GM23338 (cell line): ENCODE data around the gene TSTD2. TPM values are rescaled to one million over a fixed set of nuclear protein-coding genes. Genes with fewer than 3 reads are reported as not detected.

ENCODE experiments used
- ATAC-seq: fragments of 200-7000 bp; cut with Tn5 transposase; 3 replicates; pipeline ENCODE4 v1.9.1; 2020
- DNase-seq: peaks from one replicate; pipeline ENCODE4 v3.0.0-alpha.2; 2015; ENCODE audit warnings: low spot score
- H2AFZ ChIP-seq: fragments of 200-600 bp; sonication (generic); 2 replicates; pipeline ENCODE4 v1.8.0; 2016; ENCODE audit warnings: antibody characterized with exemption, mild to moderate bottlenecking, moderate library complexity
- H3F3A ChIP-seq: fragments of 200-600 bp; sonication (generic); replicated peaks from 2 replicates; pipeline ENCODE4 v1.8.0; 2017; ENCODE audit warnings: antibody characterized with exemption, mixed run types, low read depth
- H3K27ac ChIP-seq: fragments of 200-600 bp; sonication (generic); 2 replicates; pipeline ENCODE4 v1.6.1; 2016; ENCODE audit warnings: low read depth
- H3K27me3 ChIP-seq: fragments of 200-600 bp; sonication (generic); 2 replicates; pipeline ENCODE4 v1.8.0; 2016; ENCODE audit warnings: mild to moderate bottlenecking, mixed run types, moderate library complexity; ENCODE audit not compliant: insufficient read depth
- H3K36me3 ChIP-seq: fragments of 200-600 bp; sonication (generic); 2 replicates; pipeline ENCODE4 v1.8.0; 2016; ENCODE audit warnings: mild to moderate bottlenecking; ENCODE audit not compliant: insufficient read depth
- H3K4me1 ChIP-seq: fragments of 200-600 bp; sonication (generic); 2 replicates; pipeline ENCODE4 v1.8.0; 2016; ENCODE audit warnings: mild to moderate bottlenecking, moderate library complexity; ENCODE audit not compliant: insufficient read depth
- H3K4me2 ChIP-seq: fragments of 200-600 bp; sonication (generic); 2 replicates; pipeline ENCODE4 v1.7.1; 2017; ENCODE audit warnings: mixed run types
- H3K4me3 ChIP-seq: fragments of 200-600 bp; sonication (generic); 2 replicates; pipeline ENCODE4 v1.6.1; 2016; ENCODE audit warnings: mixed run types
- H3K79me2 ChIP-seq: fragments of 200-600 bp; sonication (generic); replicated peaks from 2 replicates; pipeline ENCODE4 v1.8.0; 2017; ENCODE audit warnings: mild to moderate bottlenecking; ENCODE audit not compliant: insufficient read depth
- H3K9me2 ChIP-seq: fragments of 200-600 bp; sonication (generic); 2 replicates; pipeline ENCODE4 v1.8.0; 2017; ENCODE audit not compliant: insufficient read depth
- H4K20me1 ChIP-seq: fragments of 200-600 bp; sonication (generic); replicated peaks from 2 replicates; pipeline ENCODE4 v1.8.0; 2017; ENCODE audit warnings: mild to moderate bottlenecking; ENCODE audit not compliant: insufficient read depth
- H3K27ac Mint-ChIP-seq: 2 replicates; pipeline ENCODE4 v1.8.0; 2020; ENCODE audit warnings: inconsistent platforms, mild to moderate bottlenecking, moderate library complexity, mixed read lengths
- H3K27me3 Mint-ChIP-seq: 3 replicates; pipeline ENCODE4 v1.8.0; 2022; ENCODE audit warnings: low read depth, mild to moderate bottlenecking, moderate library complexity, mixed read lengths, inconsistent platforms; ENCODE audit not compliant: insufficient read depth, poor library complexity
- H3K36me3 Mint-ChIP-seq: 3 replicates; pipeline ENCODE4 v1.8.0; 2021; ENCODE audit warnings: low read depth, mild to moderate bottlenecking, inconsistent platforms, moderate library complexity, mixed read lengths
- H3K4me1 Mint-ChIP-seq: 3 replicates; pipeline ENCODE4 v1.8.0; 2020; ENCODE audit warnings: mild to moderate bottlenecking, inconsistent platforms, mixed read lengths
- H3K4me3 Mint-ChIP-seq: 3 replicates; pipeline ENCODE4 v1.8.0; 2021; ENCODE audit warnings: moderate library complexity, mild to moderate bottlenecking, inconsistent platforms, mixed read lengths
- H3K9me3 Mint-ChIP-seq: 3 replicates; pipeline ENCODE4 v1.8.0; 2020; ENCODE audit warnings: moderate library complexity, mild to moderate bottlenecking, inconsistent platforms, mixed read lengths
- CREB1 ChIP-seq: fragments of 250-450 bp; sonication (Bioruptor Pico); IDR thresholded peaks from 2 replicates; pipeline ENCODE4 v1.5.0; 2020; ENCODE audit warnings: low read depth, mild to moderate bottlenecking, moderate library complexity
- ETS1 ChIP-seq: IDR thresholded peaks from 2 replicates; pipeline ENCODE4 v1.6.1; 2016; ENCODE audit warnings: antibody characterized with exemption
- EZH2 ChIP-seq: fragments of 200-600 bp; sonication (generic); IDR thresholded peaks from one replicate; pipeline ENCODE4 v1.8.0; 2017; ENCODE audit warnings: antibody characterized with exemption, mild to moderate bottlenecking, low read depth; ENCODE audit not compliant: unreplicated experiment
- JUNB ChIP-seq: IDR thresholded peaks from one replicate; pipeline ENCODE4 v1.6.1; 2016; ENCODE audit warnings: antibody characterized with exemption; ENCODE audit not compliant: unreplicated experiment
- NANOG ChIP-seq: IDR thresholded peaks from 2 replicates; pipeline ENCODE4 v1.6.1; 2016; ENCODE audit warnings: antibody characterized with exemption, borderline replicate concordance
- STAT1 ChIP-seq: IDR thresholded peaks from one replicate; pipeline ENCODE4 v1.6.1; 2016; ENCODE audit warnings: antibody characterized with exemption; ENCODE audit not compliant: unreplicated experiment
- ZNF114 ChIP-seq: fragments of 250-450 bp; sonication (Bioruptor Pico); IDR thresholded peaks from 2 replicates; pipeline ENCODE4 v1.5.0; 2020; ENCODE audit warnings: mild to moderate bottlenecking, moderate library complexity
- ZNF331 ChIP-seq: fragments of 250-450 bp; sonication (Bioruptor Pico); IDR thresholded peaks from 2 replicates; pipeline ENCODE4 v1.5.0; 2020; ENCODE audit warnings: low read depth, mild to moderate bottlenecking, moderate library complexity
- polyA plus RNA-seq: library from polyadenylated mRNA; unstranded; fragments of >200 nt; fragmentation: Nextera tagmentation; extraction: Ambion mirVana; gene quantifications from 2 replicates; pipeline ENCODE4 v1.2.1, GENCODE V29; 2016
- total RNA-seq: library from RNA; depleted of rRNA; stranded (reverse); fragments of >200 nt; shearing (Covaris generic); gene quantifications from 2 replicates; pipeline ENCODE4 v1.2.3, GENCODE V29; 2014
- TF ChIP-seq, protein P1 (sequence below): IDR thresholded peaks from one replicate; pipeline ENCODE4 v1.6.1; 2018; ENCODE audit warnings: antibody characterized with exemption; ENCODE audit not compliant: unreplicated experiment

TSTD2 gene
- total and polyA plus RNA-seq, 2 experiments from 2014 or later, result 8.5 to 21.8 TPM

- Histone ChIP-seq H3K4me1 (peaks cover 3% of the 10 kb centered on the region; the same call in 1 of the 2 replicates), H3K9me2 (peaks cover 5% of the 10 kb centered on the region; the same call in 1 of the 2 replicates), H3K4me3 (no peak overlapping the region), H3K4me2 (no peak overlapping the region), H3K79me2 (no peaks in the 10 kb centered on the region), H3K27ac (no peak overlapping the region), H3K36me3 (no peaks in the 10 kb centered on the region), H3K27me3 (no peaks in the 10 kb centered on the region), H2AFZ (no peak overlapping the region), H3F3A (no peaks in the 10 kb centered on the region), H4K20me1 (no peaks in the 10 kb centered on the region)
- Mint-ChIP-seq H3K27me3 (peaks cover 7% of the 10 kb centered on the region), H3K9me3 (no peaks in the 10 kb centered on the region), H3K4me3 (no peak overlapping the region), H3K4me1 (peaks cover 17% of the 10 kb centered on the region), H3K27ac (no peak overlapping the region), H3K36me3 (no peaks in the 10 kb centered on the region)
- ATAC-seq (no peak), DNase-seq (no peak)
- TF ChIP-seq STAT1, result no peak
- no peak for TF ChIP-seq NANOG
- no peak for TF ChIP-seq CREB1
Observed at GRCh38 chr9:97567182-97567893, 65.8 kb downstream of the TSTD2 start.

- no peaks in the 10 kb centered on the region for H3K36me3 Mint-ChIP-seq
- H3K36me3 ChIP-seq, result no peaks in the 10 kb centered on the region
- H3K4me1 ChIP-seq, result peaks cover 3% of the 10 kb centered on the region; the same call in 1 of the 2 replicates
- H3K27me3 ChIP-seq, result no peaks in the 10 kb centered on the region
- TF ChIP-seq NANOG (no peak), STAT1 (no peak), ETS1 (no peak), ZNF331 (CRISPR knock-in tag) (no peak), EZH2 (no peak), ZNF114 (CRISPR knock-in tag) (no peak), JUNB (no peak), CREB1 (no peak)
- TF ChIP-seq, protein P1, sequence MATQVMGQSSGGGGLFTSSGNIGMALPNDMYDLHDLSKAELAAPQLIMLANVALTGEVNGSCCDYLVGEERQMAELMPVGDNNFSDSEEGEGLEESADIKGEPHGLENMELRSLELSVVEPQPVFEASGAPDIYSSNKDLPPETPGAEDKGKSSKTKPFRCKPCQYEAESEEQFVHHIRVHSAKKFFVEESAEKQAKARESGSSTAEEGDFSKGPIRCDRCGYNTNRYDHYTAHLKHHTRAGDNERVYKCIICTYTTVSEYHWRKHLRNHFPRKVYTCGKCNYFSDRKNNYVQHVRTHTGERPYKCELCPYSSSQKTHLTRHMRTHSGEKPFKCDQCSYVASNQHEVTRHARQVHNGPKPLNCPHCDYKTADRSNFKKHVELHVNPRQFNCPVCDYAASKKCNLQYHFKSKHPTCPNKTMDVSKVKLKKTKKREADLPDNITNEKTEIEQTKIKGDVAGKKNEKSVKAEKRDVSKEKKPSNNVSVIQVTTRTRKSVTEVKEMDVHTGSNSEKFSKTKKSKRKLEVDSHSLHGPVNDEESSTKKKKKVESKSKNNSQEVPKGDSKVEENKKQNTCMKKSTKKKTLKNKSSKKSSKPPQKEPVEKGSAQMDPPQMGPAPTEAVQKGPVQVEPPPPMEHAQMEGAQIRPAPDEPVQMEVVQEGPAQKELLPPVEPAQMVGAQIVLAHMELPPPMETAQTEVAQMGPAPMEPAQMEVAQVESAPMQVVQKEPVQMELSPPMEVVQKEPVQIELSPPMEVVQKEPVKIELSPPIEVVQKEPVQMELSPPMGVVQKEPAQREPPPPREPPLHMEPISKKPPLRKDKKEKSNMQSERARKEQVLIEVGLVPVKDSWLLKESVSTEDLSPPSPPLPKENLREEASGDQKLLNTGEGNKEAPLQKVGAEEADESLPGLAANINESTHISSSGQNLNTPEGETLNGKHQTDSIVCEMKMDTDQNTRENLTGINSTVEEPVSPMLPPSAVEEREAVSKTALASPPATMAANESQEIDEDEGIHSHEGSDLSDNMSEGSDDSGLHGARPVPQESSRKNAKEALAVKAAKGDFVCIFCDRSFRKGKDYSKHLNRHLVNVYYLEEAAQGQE, result no peak
- no peak overlapping the region for H3K4me2 ChIP-seq
- DNase-seq (no peak), ATAC-seq (no peak)
- H3K27ac Mint-ChIP-seq, result 0 out of 2 replicates have a peak overlapping the region, but pooled peaks have one; percentile 6
- H3K4me1 Mint-ChIP-seq, result peaks cover 17% of the 10 kb centered on the region
- H3K27me3 Mint-ChIP-seq, result peaks cover 7% of the 10 kb centered on the region
- peaks cover 5% of the 10 kb centered on the region; the same call in 1 of the 2 replicates for H3K9me2 ChIP-seq
- H3K4me3 Mint-ChIP-seq, result no peak overlapping the region
- no peak overlapping the region for H3K4me3 ChIP-seq
- H3F3A ChIP-seq, result no peaks in the 10 kb centered on the region
- H3K9me3 Mint-ChIP-seq, result no peaks in the 10 kb centered on the region
- H3K27ac ChIP-seq, result no peak overlapping the region
- H3K79me2 ChIP-seq, result no peaks in the 10 kb centered on the region
- no peak overlapping the region for H2AFZ ChIP-seq
- no peaks in the 10 kb centered on the region for H4K20me1 ChIP-seq
Observed at GRCh38 chr9:97565262-97565661, 67.9 kb downstream of the TSTD2 start.
